ENCODE measurements around the gene VAMP2.

Gene VAMP2

GRCh38 chr17:8155231-8155995 lies 7.3 kb downstream of the VAMP2 start:
- no peak for DNase-seq (ENCODE audit: low spot score)

- no peak for DNase-seq (ENCODE audit: low spot score)
Observed at GRCh38 chr17:8154608-8155155, 8.1 kb downstream of the VAMP2 start.

GRCh38 chr17:8153957-8154607 lies 8.7 kb downstream of the VAMP2 start:
- DNase-seq (ENCODE audit: low spot score), result peak; percentile 93

GRCh38 chr17:8153525-8153956 lies 9.2 kb downstream of the VAMP2 start:
- peak; percentile 79 for DNase-seq (ENCODE audit: low spot score)

- no peak for DNase-seq (ENCODE audit: low spot score)
Observed at GRCh38 chr17:8153031-8153451, 9.7 kb downstream of the VAMP2 start.

- DNase-seq (ENCODE audit: low spot score), result peak; percentile 91
Observed at GRCh38 chr17:8152112-8152775, 10.5 kb downstream of the VAMP2 start, which contains the start of gene PER1. TSS of gene PER1 (minus strand) at chr17:8152404. CDS start at chr17:8150706, 1,698 bp downstream.

GRCh38 chr17:8151641-8152111 lies 11.1 kb downstream of the VAMP2 start:
- no peak for DNase-seq (ENCODE audit: low spot score)

GRCh38 chr17:8151120-8151640 lies 11.6 kb downstream of the VAMP2 start:
- peak; percentile 74 for DNase-seq (ENCODE audit: low spot score)

- no peak for DNase-seq (ENCODE audit: low spot score)
Observed at GRCh38 chr17:8150194-8151119, 12.3 kb downstream of the VAMP2 start.

GRCh38 chr17:8149419-8150193 lies 13.1 kb downstream of the VAMP2 start:
- DNase-seq (ENCODE audit: low spot score), result no peak

GRCh38 chr17:8148560-8148959 lies 14.2 kb downstream of the VAMP2 start:
- no peak for DNase-seq (ENCODE audit: low spot score)

GRCh38 chr17:8147805-8148404 lies 14.8 kb downstream of the VAMP2 start:
- DNase-seq (ENCODE audit: low spot score), result no peak

GRCh38 chr17:8147141-8147804 lies 15.5 kb downstream of the VAMP2 start:
- DNase-seq (ENCODE audit: low spot score), result no peak

GRCh38 chr17:8146381-8147140 lies 16.2 kb downstream of the VAMP2 start:
- DNase-seq (ENCODE audit: low spot score), result no peak

GRCh38 chr17:8145811-8146210 lies 16.9 kb downstream of the VAMP2 start:
- DNase-seq (ENCODE audit: low spot score), result no peak

GRCh38 chr17:8144401-8145231 lies 18.1 kb downstream of the VAMP2 start:
- DNase-seq (ENCODE audit: low spot score), result no peak

- DNase-seq (ENCODE audit: low spot score), result no peak
Observed at GRCh38 chr17:8143581-8144400, 19.0 kb downstream of the VAMP2 start.

All from pons (tissue), 1 donor.